ENCODE data around the gene AJAP1. TPM values are rescaled to one million over a fixed set of nuclear protein-coding genes. Genes with fewer than 3 reads are reported as not detected.
A peak's percentile ranks its signal among the peaks of the same experiment; 100 is the strongest.

Gene AJAP1
- polyA plus RNA-seq, 1 donor: 0.92 TPM

- no peak for DNase-seq
These were observed 29.7 kb downstream of the AJAP1 start for GRCh38 chr1:4684136-4684535.

- no peak for DNase-seq
These were observed 30.6 kb downstream of the AJAP1 start for GRCh38 chr1:4684864-4685522.

GRCh38 chr1:4685523-4685865 lies 31.1 kb downstream of the AJAP1 start:
- no peak for DNase-seq

GRCh38 chr1:4687943-4688342 lies 33.5 kb downstream of the AJAP1 start:
- no peak for DNase-seq

GRCh38 chr1:4689271-4689935 lies 35.0 kb downstream of the AJAP1 start:
- peak; percentile 19 for DNase-seq

GRCh38 chr1:4689941-4690635 lies 35.7 kb downstream of the AJAP1 start:
- no peak for DNase-seq

GRCh38 chr1:4690951-4691675 lies 36.7 kb downstream of the AJAP1 start:
- no peak for DNase-seq

- DNase-seq: no peak
These were observed 37.5 kb downstream of the AJAP1 start for GRCh38 chr1:4691766-4692405.

GRCh38 chr1:4692437-4692836 lies 38.0 kb downstream of the AJAP1 start:
- DNase-seq: no peak

- no peak for DNase-seq
These were observed 38.9 kb downstream of the AJAP1 start for GRCh38 chr1:4693331-4693730.

GRCh38 chr1:4693891-4694290 lies 39.5 kb downstream of the AJAP1 start:
- DNase-seq: no peak

GRCh38 chr1:4694492-4694891 lies 40.1 kb downstream of the AJAP1 start:
- no peak for DNase-seq

GRCh38 chr1:4695241-4695640 lies 40.8 kb downstream of the AJAP1 start:
- DNase-seq: no peak

GRCh38 chr1:4696161-4696745 lies 41.8 kb downstream of the AJAP1 start:
- DNase-seq: no peak

GRCh38 chr1:4696753-4697152 lies 42.3 kb downstream of the AJAP1 start:
- DNase-seq: no peak

- no peak for DNase-seq
These were observed 43.4 kb downstream of the AJAP1 start for GRCh38 chr1:4697801-4698200.

GRCh38 chr1:4698911-4699310 lies 44.5 kb downstream of the AJAP1 start:
- no peak for DNase-seq

GRCh38 chr1:4699376-4700301 lies 45.2 kb downstream of the AJAP1 start:
- no peak for DNase-seq

GRCh38 chr1:4700801-4701200 lies 46.4 kb downstream of the AJAP1 start:
- no peak for DNase-seq

- no peak for DNase-seq
These were observed 46.9 kb downstream of the AJAP1 start for GRCh38 chr1:4701276-4701675.

- DNase-seq: no peak
These were observed 48.1 kb downstream of the AJAP1 start for GRCh38 chr1:4702464-4702863.
